HG03097 (cell line): Measurements from ENCODE around the gene GLRX2.
"Not testable (repeated sequence)": the region's sequence is repeated elsewhere in the genome, so short reads cannot be mapped to it uniquely, and the experiment has no call there.

Experiments used
- ATAC-seq: cut with Tn5 transposase; IDR thresholded peaks from one replicate; pipeline ENCODE4 v1.9.1; 2021; ENCODE audit not compliant: unreplicated experiment, low FRiP score

Gene GLRX2

DNA sequence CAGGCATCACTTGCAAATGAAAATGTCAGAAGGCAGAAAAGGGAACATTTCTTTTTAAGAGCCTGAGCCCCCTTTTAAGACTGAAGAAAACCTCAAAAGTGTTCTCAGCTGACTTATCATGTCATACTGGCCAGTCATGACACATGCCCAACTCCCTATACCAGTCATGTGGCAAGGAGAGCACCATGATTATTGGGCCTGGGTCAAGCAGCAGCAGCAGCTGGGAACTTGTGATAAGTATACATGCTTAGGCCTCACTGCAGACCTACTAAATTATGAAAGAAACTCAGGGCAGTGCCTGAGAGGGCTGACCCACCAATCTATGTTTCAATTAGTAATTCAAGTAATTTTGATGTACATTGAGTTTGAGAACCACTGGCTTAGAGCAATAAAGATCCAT lies 37.2 kb downstream of the GLRX2 start:
- ATAC-seq = no peak

- ATAC-seq = no peak
These were observed 38.6 kb downstream of the GLRX2 start for GRCh38 chr1:193066606-193067005.

DNA sequence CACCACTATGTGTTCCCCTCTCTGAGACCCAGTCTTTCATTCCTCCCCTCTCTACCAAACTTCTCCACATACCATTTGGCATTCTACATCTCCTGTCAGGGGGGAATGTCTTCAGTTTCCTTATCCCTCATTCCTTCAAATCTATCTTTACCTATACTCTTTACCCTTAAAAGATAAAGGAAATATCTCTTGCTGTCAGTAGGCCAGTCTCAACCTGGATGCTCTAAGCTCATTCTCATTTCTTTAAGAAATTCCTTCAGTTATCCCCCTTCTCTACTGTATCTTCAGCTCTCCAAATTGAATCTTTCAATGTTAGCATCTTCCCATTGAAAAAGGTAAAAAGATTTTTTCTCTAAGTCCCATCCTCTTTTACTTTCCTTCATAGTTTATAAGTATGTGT lies 39.3 kb downstream of the GLRX2 start:
- ATAC-seq = no peak

GRCh38 chr1:193062698-193063463 lies 42.3 kb downstream of the GLRX2 start:
- ATAC-seq = no peak

DNA sequence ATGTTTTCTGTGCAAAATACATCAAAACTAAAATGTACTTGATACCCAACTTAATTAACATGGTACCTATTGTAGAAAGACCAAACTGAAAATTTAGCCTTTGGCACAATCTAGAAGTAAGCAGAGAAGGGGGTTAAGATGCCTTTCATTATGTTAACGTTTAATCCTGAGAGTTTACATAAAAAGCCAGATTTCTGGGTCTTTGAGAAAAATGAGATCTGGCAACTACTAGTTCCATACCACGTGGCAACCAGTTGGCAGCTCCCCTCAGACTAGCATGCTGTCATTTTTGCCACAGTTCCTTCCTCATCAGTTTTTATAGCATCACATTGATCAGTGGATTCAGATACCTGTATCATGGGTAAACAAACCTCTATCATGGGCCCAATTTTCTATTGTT lies 44.3 kb downstream of the GLRX2 start:
- no peak for ATAC-seq

- no peak for ATAC-seq
These were observed 44.8 kb downstream of the GLRX2 start for GRCh38 chr1:193060406-193060805.

- no peak for ATAC-seq
These were observed 45.2 kb downstream of the GLRX2 start for GRCh38 chr1:193060115-193060403.

GRCh38 chr1:193059282-193060114 lies 45.7 kb downstream of the GLRX2 start, which contains the start of the genes RO60 and UCHL5:
Gene RO60, plus strand, starts transcription at chr1:193059612. Its CDS starts 9,443 bp downstream, at chr1:193069055.
Gene UCHL5, minus strand, starts transcription at chr1:193059360. Its CDS starts 100 bp downstream, at chr1:193059260.
- peak; percentile 96 for ATAC-seq

DNA sequence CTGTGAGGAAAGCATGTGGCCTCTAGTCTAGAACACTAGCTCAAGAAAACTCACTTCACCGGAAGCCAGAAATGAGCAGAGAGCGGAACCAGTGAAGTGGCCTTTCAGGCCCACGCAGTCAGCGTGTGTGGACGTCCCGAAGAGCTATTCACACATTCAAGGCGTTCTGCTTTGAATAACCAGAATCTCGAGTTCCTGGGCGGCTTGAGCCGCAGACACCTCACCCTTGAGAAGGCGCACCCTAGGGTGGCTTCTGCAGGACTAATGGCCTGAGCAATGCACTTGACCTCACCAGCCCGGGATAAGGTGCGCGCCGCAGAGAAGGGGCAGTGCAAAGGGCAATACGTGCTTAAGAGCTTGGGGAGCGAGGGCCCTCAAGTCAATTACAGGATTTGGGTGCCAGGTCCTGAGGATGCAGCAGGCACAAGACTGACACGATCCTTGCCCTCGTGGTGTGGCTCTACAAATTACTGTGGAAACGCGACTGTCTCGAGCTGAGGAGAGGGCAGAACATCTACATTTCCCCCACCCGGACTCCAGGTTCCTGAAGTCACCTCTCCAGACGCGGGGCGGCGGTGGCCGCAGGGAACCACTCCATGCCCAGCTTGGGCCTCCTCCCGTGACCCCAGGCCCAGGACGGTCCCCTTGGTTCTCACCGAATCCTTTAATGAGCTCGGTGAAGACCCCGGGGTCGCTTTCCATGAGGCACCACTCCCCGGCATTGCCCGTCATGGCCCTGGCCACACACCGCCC lies 46.5 kb downstream of the GLRX2 start:
- ATAC-seq = peak; percentile 35

GRCh38 chr1:193054169-193054675 lies 51.0 kb downstream of the GLRX2 start:
- ATAC-seq = no peak

DNA sequence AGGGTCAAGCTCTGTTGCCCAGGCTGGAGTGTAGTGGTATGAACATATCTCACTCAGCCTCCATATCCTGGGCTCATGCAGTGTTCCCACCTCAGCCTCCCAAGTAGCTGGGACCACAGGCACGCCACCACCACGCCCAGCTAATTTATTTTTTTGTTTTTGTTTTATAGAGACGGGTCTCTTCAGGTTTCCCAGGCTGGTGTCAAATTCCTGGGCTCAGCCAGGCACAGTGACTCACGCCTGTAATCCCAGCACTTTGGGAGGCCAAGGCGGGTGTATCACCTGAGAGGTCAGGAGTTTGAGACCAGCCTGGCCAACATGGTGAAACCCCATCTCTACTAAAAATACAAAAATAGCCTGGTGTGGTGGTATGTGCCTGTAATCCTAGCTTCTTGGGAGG lies 56.3 kb downstream of the GLRX2 start:
- not testable (repeated sequence) for ATAC-seq
